ENCODE data around the gene DPP10. TPM values are rescaled to one million over a fixed set of nuclear protein-coding genes. Genes with fewer than 3 reads are reported as not detected.
A peak's percentile ranks its signal among the peaks of the same experiment; 100 is the strongest.

DPP10 gene
- total and polyA plus RNA-seq, 3 experiments from 2014 or later: not detected

GRCh38 chr2:115684345-115684744 lies 1241.9 kb downstream of the DPP10 start:
- no peaks in the 10 kb centered on the region for H3K4me1 Mint-ChIP-seq
- H3K27me3 Mint-ChIP-seq: no peaks in the 10 kb centered on the region
- no peaks in the 10 kb centered on the region for H3K9me3 ChIP-seq (ENCODE audit: low read length)
- H3K27ac ChIP-seq (ENCODE audit: low read depth, low read length): no peak overlapping the region
- no peak overlapping the region for H3K27ac Mint-ChIP-seq
- H3K36me3 Mint-ChIP-seq: no peaks in the 10 kb centered on the region
- H3K4me1 ChIP-seq (ENCODE audit: insufficient read depth, low read length): no peaks in the 10 kb centered on the region
- no peaks in the 10 kb centered on the region for H3K27me3 ChIP-seq (ENCODE audit: insufficient read depth, low read length, poor library complexity, severe bottlenecking)
- POLR2A ChIA-PET: no interaction called here
- peaks cover 9 to 58% (median 16%) of the 10 kb centered on the region in 5 donors for H3K9me3 Mint-ChIP-seq
- DNase-seq: no peak
- CTCF ChIA-PET: no interaction called here
- no peaks in the 10 kb centered on the region for H3K36me3 ChIP-seq (ENCODE audit: insufficient read depth, low read length)
- H3K4me3 Mint-ChIP-seq: no peak overlapping the region
- no peak overlapping the region for H3K4me3 ChIP-seq (ENCODE audit: low read length)

GRCh38 chr2:115691409-115691808 lies 1249.0 kb downstream of the DPP10 start:
- Histone ChIP-seq H3K36me3 (ENCODE audit: insufficient read depth, low read length) (no peaks in the 10 kb centered on the region), H3K4me3 (ENCODE audit: low read length) (no peak overlapping the region), H3K27ac (ENCODE audit: low read depth, low read length) (no peak overlapping the region), H3K9me3 (ENCODE audit: low read length) (no peaks in the 10 kb centered on the region), H3K4me1 (ENCODE audit: insufficient read depth, low read length) (no peaks in the 10 kb centered on the region), H3K27me3 (ENCODE audit: insufficient read depth, low read length, poor library complexity, severe bottlenecking) (no peaks in the 10 kb centered on the region)
- H3K4me3 Mint-ChIP-seq: no peak overlapping the region
- no peak for DNase-seq
- no peaks in the 10 kb centered on the region for H3K36me3 Mint-ChIP-seq
- no peaks in the 10 kb centered on the region for H3K4me1 Mint-ChIP-seq
- no peaks in the 10 kb centered on the region for H3K27me3 Mint-ChIP-seq
- POLR2A ChIA-PET: no interaction called here
- H3K27ac Mint-ChIP-seq: no peak overlapping the region
- peaks cover 7 to 39% (median 12%) of the 10 kb centered on the region in 5 donors for H3K9me3 Mint-ChIP-seq
- CTCF ChIA-PET: no interaction called here

- no peaks in the 10 kb centered on the region for H3K36me3 Mint-ChIP-seq
- H3K4me1 Mint-ChIP-seq: no peaks in the 10 kb centered on the region
- H3K4me3 ChIP-seq (ENCODE audit: low read length): no peak overlapping the region
- no peak overlapping the region for H3K4me3 Mint-ChIP-seq
- ChIA-PET CTCF (no interaction called here), POLR2A (no interaction called here)
- peaks cover 2 to 31% (median 15%) of the 10 kb centered on the region in 5 donors for H3K9me3 Mint-ChIP-seq
- H3K36me3 ChIP-seq (ENCODE audit: insufficient read depth, low read length): no peaks in the 10 kb centered on the region
- H3K27me3 Mint-ChIP-seq: no peaks in the 10 kb centered on the region
- no peaks in the 10 kb centered on the region for H3K4me1 ChIP-seq (ENCODE audit: insufficient read depth, low read length)
- DNase-seq: no peak
- no peaks in the 10 kb centered on the region for H3K27me3 ChIP-seq (ENCODE audit: insufficient read depth, low read length, poor library complexity, severe bottlenecking)
- peak overlapping the region in 1 of 8 donors; percentile 50 for H3K27ac Mint-ChIP-seq
- H3K27ac ChIP-seq (ENCODE audit: low read depth, low read length): no peak overlapping the region
- H3K9me3 ChIP-seq (ENCODE audit: low read length): no peaks in the 10 kb centered on the region
Measured at GRCh38 chr2:115694651-115695050, 1252.2 kb downstream of the DPP10 start.

- Histone ChIP-seq H3K9me3 (ENCODE audit: low read length) (no peaks in the 10 kb centered on the region), H3K36me3 (ENCODE audit: insufficient read depth, low read length) (no peaks in the 10 kb centered on the region), H3K4me1 (ENCODE audit: insufficient read depth, low read length) (no peaks in the 10 kb centered on the region), H3K4me3 (ENCODE audit: low read length) (no peak overlapping the region), H3K27ac (ENCODE audit: low read depth, low read length) (no peak overlapping the region), H3K27me3 (ENCODE audit: insufficient read depth, low read length, poor library complexity, severe bottlenecking) (no peaks in the 10 kb centered on the region)
- Mint-ChIP-seq H3K4me3 (no peak overlapping the region), H3K36me3 (no peaks in the 10 kb centered on the region), H3K4me1 (no peaks in the 10 kb centered on the region), H3K27ac (no peak overlapping the region), H3K27me3 (no peaks in the 10 kb centered on the region), H3K9me3 (peaks cover 9 to 42% (median 16%) of the 10 kb centered on the region in 5 donors)
- DNase-seq: no peak
- POLR2A ChIA-PET: no interaction called here
- CTCF ChIA-PET: no interaction called here
Measured at GRCh38 chr2:115733190-115733775, 1290.8 kb downstream of the DPP10 start.

- H3K4me1 ChIP-seq (ENCODE audit: insufficient read depth, low read length): no peaks in the 10 kb centered on the region
- no peaks in the 10 kb centered on the region for H3K27me3 ChIP-seq (ENCODE audit: insufficient read depth, low read length, poor library complexity, severe bottlenecking)
- H3K36me3 ChIP-seq (ENCODE audit: insufficient read depth, low read length): no peaks in the 10 kb centered on the region
- Mint-ChIP-seq H3K9me3 (peaks cover 5 to 30% (median 10%) of the 10 kb centered on the region in 5 donors), H3K4me3 (no peak overlapping the region), H3K27ac (no peak overlapping the region), H3K36me3 (no peaks in the 10 kb centered on the region), H3K4me1 (no peaks in the 10 kb centered on the region), H3K27me3 (no peaks in the 10 kb centered on the region)
- H3K4me3 ChIP-seq (ENCODE audit: low read length): no peak overlapping the region
- DNase-seq: no peak
- no peak overlapping the region for H3K27ac ChIP-seq (ENCODE audit: low read depth, low read length)
- H3K9me3 ChIP-seq (ENCODE audit: low read length): no peaks in the 10 kb centered on the region
- POLR2A ChIA-PET: no interaction called here
- CTCF ChIA-PET: no interaction called here
Measured at GRCh38 chr2:115738111-115738510, 1295.7 kb downstream of the DPP10 start.

GRCh38 chr2:115739574-115739973 lies 1297.1 kb downstream of the DPP10 start:
- Mint-ChIP-seq H3K4me1 (no peaks in the 10 kb centered on the region), H3K27ac (no peak overlapping the region), H3K36me3 (no peaks in the 10 kb centered on the region), H3K4me3 (no peak overlapping the region), H3K9me3 (peaks cover 2 to 32% (median 12%) of the 10 kb centered on the region in 5 donors), H3K27me3 (no peaks in the 10 kb centered on the region)
- H3K27me3 ChIP-seq (ENCODE audit: insufficient read depth, low read length, poor library complexity, severe bottlenecking): no peaks in the 10 kb centered on the region
- H3K4me3 ChIP-seq (ENCODE audit: low read length): no peak overlapping the region
- POLR2A ChIA-PET: no interaction called here
- CTCF ChIA-PET: no interaction called here
- no peaks in the 10 kb centered on the region for H3K9me3 ChIP-seq (ENCODE audit: low read length)
- no peaks in the 10 kb centered on the region for H3K4me1 ChIP-seq (ENCODE audit: insufficient read depth, low read length)
- H3K36me3 ChIP-seq (ENCODE audit: insufficient read depth, low read length): no peaks in the 10 kb centered on the region
- DNase-seq: no peak
- H3K27ac ChIP-seq (ENCODE audit: low read depth, low read length): no peak overlapping the region

- Histone ChIP-seq H3K4me1 (ENCODE audit: insufficient read depth, low read length) (no peaks in the 10 kb centered on the region), H3K27me3 (ENCODE audit: insufficient read depth, low read length, poor library complexity, severe bottlenecking) (no peaks in the 10 kb centered on the region), H3K4me3 (ENCODE audit: low read length) (no peak overlapping the region), H3K36me3 (ENCODE audit: insufficient read depth, low read length) (no peaks in the 10 kb centered on the region), H3K27ac (ENCODE audit: low read depth, low read length) (no peak overlapping the region), H3K9me3 (ENCODE audit: low read length) (no peaks in the 10 kb centered on the region)
- Mint-ChIP-seq H3K4me1 (no peaks in the 10 kb centered on the region), H3K9me3 (peaks cover 5 to 32% (median 9%) of the 10 kb centered on the region in 5 donors), H3K27ac (no peak overlapping the region), H3K36me3 (no peaks in the 10 kb centered on the region), H3K27me3 (no peaks in the 10 kb centered on the region), H3K4me3 (no peak overlapping the region)
- no peak for DNase-seq
- ChIA-PET POLR2A (no interaction called here), CTCF (no interaction called here)
Measured at GRCh38 chr2:115746151-115746550, 1303.7 kb downstream of the DPP10 start.

- no peaks in the 10 kb centered on the region for H3K4me1 ChIP-seq (ENCODE audit: insufficient read depth, low read length)
- no peaks in the 10 kb centered on the region for H3K36me3 Mint-ChIP-seq
- no peak overlapping the region for H3K27ac ChIP-seq (ENCODE audit: low read depth, low read length)
- POLR2A ChIA-PET: no interaction called here
- no peaks in the 10 kb centered on the region for H3K9me3 ChIP-seq (ENCODE audit: low read length)
- H3K4me1 Mint-ChIP-seq: no peaks in the 10 kb centered on the region
- no peak for DNase-seq
- H3K27ac Mint-ChIP-seq: no peak overlapping the region
- H3K4me3 Mint-ChIP-seq: no peak overlapping the region
- no peaks in the 10 kb centered on the region for H3K27me3 Mint-ChIP-seq
- H3K27me3 ChIP-seq (ENCODE audit: insufficient read depth, low read length, poor library complexity, severe bottlenecking): no peaks in the 10 kb centered on the region
- H3K36me3 ChIP-seq (ENCODE audit: insufficient read depth, low read length): no peaks in the 10 kb centered on the region
- CTCF ChIA-PET: no interaction called here
- no peak overlapping the region for H3K4me3 ChIP-seq (ENCODE audit: low read length)
- H3K9me3 Mint-ChIP-seq: peaks cover 1 to 23% (median 14%) of the 10 kb centered on the region in 5 donors
Measured at GRCh38 chr2:115757286-115757685, 1314.8 kb downstream of the DPP10 start.

GRCh38 chr2:115763601-115764000 lies 1321.2 kb downstream of the DPP10 start:
- Mint-ChIP-seq H3K27ac (no peak overlapping the region), H3K4me3 (no peak overlapping the region), H3K4me1 (no peaks in the 10 kb centered on the region), H3K36me3 (no peaks in the 10 kb centered on the region), H3K27me3 (no peaks in the 10 kb centered on the region), H3K9me3 (peaks cover 3 to 28% (median 9%) of the 10 kb centered on the region in 5 donors)
- Histone ChIP-seq H3K9me3 (ENCODE audit: low read length) (no peaks in the 10 kb centered on the region), H3K4me3 (ENCODE audit: low read length) (no peak overlapping the region), H3K4me1 (ENCODE audit: insufficient read depth, low read length) (no peaks in the 10 kb centered on the region), H3K27me3 (ENCODE audit: insufficient read depth, low read length, poor library complexity, severe bottlenecking) (no peaks in the 10 kb centered on the region), H3K27ac (ENCODE audit: low read depth, low read length) (no peak overlapping the region), H3K36me3 (ENCODE audit: insufficient read depth, low read length) (no peaks in the 10 kb centered on the region)
- no peak for DNase-seq
- ChIA-PET POLR2A (no interaction called here), CTCF (no interaction called here)
